ENCODE data around the gene PACSIN2.
"Not testable (repeated sequence)": the region's sequence is repeated elsewhere in the genome, so short reads cannot be mapped to it uniquely, and the experiment has no call there.

Gene PACSIN2

GRCh38 chr22:42963231-42963595 lies 51.7 kb downstream of the PACSIN2 start:
- no peak for TF ChIP-seq CTCF (IDR thresholded peaks at IDR 0.05)

GRCh38 chr22:42962295-42963230 lies 52.4 kb downstream of the PACSIN2 start:
- peaks cover 0 to 4% (median 0%) of the 10 kb centered on the region in 3 donors for H3K36me3 ChIP-seq
- H3K9me3 ChIP-seq: no peaks in the 10 kb centered on the region
- intact Hi-C loops (cut with DNase I; ENCODE audit: low total_unique reads): loop anchor here (10.0 kb wide), 1 partner anchor 58 kb away; no protein-coding TSS in a partner anchor
- no peaks in the 10 kb centered on the region for H3K27me3 ChIP-seq
- TF ChIP-seq CTCF (IDR thresholded peaks at IDR 0.05): no peak
- peaks cover 0 to 87% (median 52%) of the 10 kb centered on the region in 4 donors for H3K4me1 ChIP-seq
- H3K27ac ChIP-seq: peak overlapping the region; percentile 48 to 51
- peak in 1 of 2 donors; percentile 74 for DNase-seq
- H3K4me3 ChIP-seq: no peak overlapping the region

More at GRCh38 chr22:42963231-42963595, 51.7 kb downstream of the PACSIN2 start:
- peaks cover 0 to 83% (median 51%) of the 10 kb centered on the region in 4 donors for H3K4me1 ChIP-seq
- peak overlapping the region; percentile 48 to 51 for H3K27ac ChIP-seq
- H3K9me3 ChIP-seq: no peaks in the 10 kb centered on the region
- DNase-seq: no peak
- H3K27me3 ChIP-seq: no peaks in the 10 kb centered on the region
- peaks cover 0 to 4% (median 0%) of the 10 kb centered on the region in 3 donors for H3K36me3 ChIP-seq
- H3K4me3 ChIP-seq: no peak overlapping the region
- intact Hi-C loops (cut with DNase I; ENCODE audit: low total_unique reads): loop anchor here (10.0 kb wide), 1 partner anchor 58 kb away; no protein-coding TSS in a partner anchor

GRCh38 chr22:42961810-42962209 lies 53.1 kb downstream of the PACSIN2 start:
- intact Hi-C loops (cut with DNase I; ENCODE audit: low total_unique reads): loop anchor here (10.0 kb wide), 1 partner anchor 57 kb away; no protein-coding TSS in a partner anchor
- no peak overlapping the region for H3K4me3 ChIP-seq
- peak overlapping the region; percentile 48 to 51 for H3K27ac ChIP-seq

GRCh38 chr22:42961400-42961690 lies 53.6 kb downstream of the PACSIN2 start:
- H3K9me3 ChIP-seq, H3K27me3 ChIP-seq, H3K36me3 ChIP-seq, H3K4me3 ChIP-seq, DNase-seq: not testable (repeated sequence)
- intact Hi-C loops (cut with DNase I; ENCODE audit: low total_unique reads): loop anchor here (10.0 kb wide), 1 partner anchor 57 kb away; no protein-coding TSS in a partner anchor
- peaks cover 0 to 89% (median 49%) of the 10 kb centered on the region in 4 donors for H3K4me1 ChIP-seq
- peak overlapping the region in 1 of 2 donors; percentile 48 for H3K27ac ChIP-seq

More at GRCh38 chr22:42961810-42962209, 53.1 kb downstream of the PACSIN2 start:
- DNase-seq: no peak
- Histone ChIP-seq H3K36me3 (peaks cover 0 to 4% (median 0%) of the 10 kb centered on the region in 3 donors), H3K4me1 (peaks cover 0 to 89% (median 50%) of the 10 kb centered on the region in 4 donors), H3K9me3 (no peaks in the 10 kb centered on the region), H3K27me3 (no peaks in the 10 kb centered on the region)
- no peak for TF ChIP-seq CTCF (IDR thresholded peaks at IDR 0.05)

GRCh38 chr22:42960531-42961399 lies 54.2 kb downstream of the PACSIN2 start:
- peaks cover 0 to 88% (median 48%) of the 10 kb centered on the region in 4 donors for H3K4me1 ChIP-seq
- H3K4me3 ChIP-seq: no peak overlapping the region
- H3K27ac ChIP-seq: peak overlapping the region; percentile 39 to 46

More at GRCh38 chr22:42960531-42961399, 54.2 kb downstream of the PACSIN2 start:
- H3K27me3 ChIP-seq: no peaks in the 10 kb centered on the region
- peaks cover 0 to 4% (median 0%) of the 10 kb centered on the region in 3 donors for H3K36me3 ChIP-seq
- TF ChIP-seq CTCF (IDR thresholded peaks at IDR 0.05): no peak
- no peak for DNase-seq
- H3K9me3 ChIP-seq: no peaks in the 10 kb centered on the region
- intact Hi-C loops (cut with DNase I; ENCODE audit: low total_unique reads): loop anchor here (10.0 kb wide), 1 partner anchor 56 kb away; no protein-coding TSS in a partner anchor
